AG09319 (cell line): ENCODE data around the gene ZNF775.
A peak's percentile ranks its signal among the peaks of the same experiment; 100 is the strongest.

Experiments used
- DNase-seq: peaks from one replicate; pipeline ENCODE4 v3.0.0-alpha.2; 2010; ENCODE audit warnings: low read depth; ENCODE audit errors: extremely low read depth
- TF ChIP-seq, protein P1 (sequence below): IDR thresholded peaks from 2 replicates; pipeline ENCODE4 v1.5.1; 2011; ENCODE audit warnings: low read depth, mild to moderate bottlenecking, inconsistent platforms, low read length, moderate library complexity

Gene ZNF775

GRCh38 chr7:150404172-150404804, 25.2 kb downstream of the ZNF775 start:
- TF ChIP-seq, protein P1, sequence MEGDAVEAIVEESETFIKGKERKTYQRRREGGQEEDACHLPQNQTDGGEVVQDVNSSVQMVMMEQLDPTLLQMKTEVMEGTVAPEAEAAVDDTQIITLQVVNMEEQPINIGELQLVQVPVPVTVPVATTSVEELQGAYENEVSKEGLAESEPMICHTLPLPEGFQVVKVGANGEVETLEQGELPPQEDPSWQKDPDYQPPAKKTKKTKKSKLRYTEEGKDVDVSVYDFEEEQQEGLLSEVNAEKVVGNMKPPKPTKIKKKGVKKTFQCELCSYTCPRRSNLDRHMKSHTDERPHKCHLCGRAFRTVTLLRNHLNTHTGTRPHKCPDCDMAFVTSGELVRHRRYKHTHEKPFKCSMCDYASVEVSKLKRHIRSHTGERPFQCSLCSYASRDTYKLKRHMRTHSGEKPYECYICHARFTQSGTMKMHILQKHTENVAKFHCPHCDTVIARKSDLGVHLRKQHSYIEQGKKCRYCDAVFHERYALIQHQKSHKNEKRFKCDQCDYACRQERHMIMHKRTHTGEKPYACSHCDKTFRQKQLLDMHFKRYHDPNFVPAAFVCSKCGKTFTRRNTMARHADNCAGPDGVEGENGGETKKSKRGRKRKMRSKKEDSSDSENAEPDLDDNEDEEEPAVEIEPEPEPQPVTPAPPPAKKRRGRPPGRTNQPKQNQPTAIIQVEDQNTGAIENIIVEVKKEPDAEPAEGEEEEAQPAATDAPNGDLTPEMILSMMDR: no peak
- DNase-seq: no peak

DNA sequence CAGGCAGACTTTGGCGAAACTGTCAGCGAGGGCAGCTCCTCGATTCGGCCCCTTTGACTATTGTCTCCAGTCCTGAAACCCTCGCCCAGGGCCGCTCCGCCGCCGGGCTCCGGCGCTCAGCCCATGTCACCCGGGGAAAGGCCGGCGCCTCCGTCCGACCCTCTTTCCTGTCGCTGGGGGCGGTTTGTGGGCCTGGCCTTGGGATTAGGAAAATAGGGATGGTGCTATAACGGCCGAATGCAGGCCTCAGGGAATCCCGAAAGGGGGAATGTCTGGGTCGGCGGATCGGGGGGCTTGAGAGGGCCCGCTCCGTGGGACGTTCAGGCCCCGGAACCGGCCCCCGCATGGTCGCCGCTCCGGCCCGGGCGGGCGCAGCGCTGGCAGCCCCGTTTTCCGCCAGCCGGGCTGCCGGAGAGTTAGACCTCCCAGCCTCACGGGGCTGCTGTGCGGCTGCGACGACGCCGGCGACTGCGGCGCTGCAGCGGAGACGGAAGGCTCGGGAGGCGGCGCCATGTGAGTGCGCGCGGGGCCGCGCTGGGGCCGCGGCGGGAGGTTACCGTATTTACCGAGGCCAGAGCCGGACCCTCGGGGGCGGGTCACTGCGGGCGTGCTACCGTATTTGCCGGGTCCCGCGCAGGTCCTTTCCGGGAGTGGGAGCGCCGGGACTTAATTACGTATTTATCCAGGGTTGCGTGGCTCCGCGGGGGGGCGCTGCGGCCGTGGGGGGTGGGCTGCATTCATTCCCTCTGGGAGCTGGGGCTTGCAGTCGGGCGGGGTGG, 25.9 kb downstream of the ZNF775 start:
- DNase-seq: peak; percentile 75
- TF ChIP-seq, protein P1: no peak; the same call in 1 of the 2 replicates

- TF ChIP-seq, protein P1: no peak
- no peak for DNase-seq
Observed at GRCh38 chr7:150405584-150406311, 26.6 kb downstream of the ZNF775 start.

GRCh38 chr7:150406312-150406566, 27.1 kb downstream of the ZNF775 start:
- TF ChIP-seq, protein P1: no peak
- no peak for DNase-seq

DNA sequence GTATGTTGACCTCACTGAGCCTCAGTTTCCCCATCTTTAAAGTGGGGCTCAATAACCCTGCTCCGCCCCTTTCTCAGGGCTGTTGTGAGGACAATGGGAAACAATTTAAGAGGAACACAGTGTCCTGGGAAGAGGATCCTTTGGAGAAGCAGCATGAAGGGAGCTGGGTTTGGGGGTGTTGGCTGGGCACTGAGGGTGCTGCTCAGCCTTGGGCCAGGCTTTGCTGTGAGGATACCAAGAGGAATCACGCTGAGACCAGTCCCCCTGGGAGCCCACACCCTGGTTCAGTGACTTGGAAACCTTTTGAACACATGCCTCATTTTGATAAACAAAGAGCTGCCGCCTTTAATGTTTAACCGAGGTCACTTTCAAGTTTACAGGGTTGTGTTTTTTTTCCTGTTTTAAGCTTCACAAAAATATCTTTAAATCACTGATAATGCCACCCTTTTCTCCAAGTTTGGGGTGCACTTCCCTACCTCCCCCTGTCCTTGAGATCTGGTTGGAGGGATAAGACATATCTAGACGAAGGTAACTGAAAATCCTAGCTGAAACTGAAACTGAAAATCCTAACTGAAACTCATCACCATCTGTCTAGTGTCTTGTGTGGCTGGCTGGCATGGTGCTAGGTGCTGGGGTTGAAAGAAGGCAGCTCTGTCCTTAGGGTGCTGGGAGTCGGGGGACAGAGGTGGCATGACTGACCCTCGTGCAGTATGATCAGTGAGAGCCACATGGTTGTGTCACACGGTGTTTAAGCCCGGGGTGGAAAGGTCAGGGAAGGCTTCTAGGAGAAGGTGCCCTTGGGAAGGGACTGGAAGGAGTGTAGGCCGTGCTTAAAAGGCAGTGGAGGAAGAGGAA, 27.7 kb downstream of the ZNF775 start:
- TF ChIP-seq, protein P1: no peak
- no peak for DNase-seq

DNA sequence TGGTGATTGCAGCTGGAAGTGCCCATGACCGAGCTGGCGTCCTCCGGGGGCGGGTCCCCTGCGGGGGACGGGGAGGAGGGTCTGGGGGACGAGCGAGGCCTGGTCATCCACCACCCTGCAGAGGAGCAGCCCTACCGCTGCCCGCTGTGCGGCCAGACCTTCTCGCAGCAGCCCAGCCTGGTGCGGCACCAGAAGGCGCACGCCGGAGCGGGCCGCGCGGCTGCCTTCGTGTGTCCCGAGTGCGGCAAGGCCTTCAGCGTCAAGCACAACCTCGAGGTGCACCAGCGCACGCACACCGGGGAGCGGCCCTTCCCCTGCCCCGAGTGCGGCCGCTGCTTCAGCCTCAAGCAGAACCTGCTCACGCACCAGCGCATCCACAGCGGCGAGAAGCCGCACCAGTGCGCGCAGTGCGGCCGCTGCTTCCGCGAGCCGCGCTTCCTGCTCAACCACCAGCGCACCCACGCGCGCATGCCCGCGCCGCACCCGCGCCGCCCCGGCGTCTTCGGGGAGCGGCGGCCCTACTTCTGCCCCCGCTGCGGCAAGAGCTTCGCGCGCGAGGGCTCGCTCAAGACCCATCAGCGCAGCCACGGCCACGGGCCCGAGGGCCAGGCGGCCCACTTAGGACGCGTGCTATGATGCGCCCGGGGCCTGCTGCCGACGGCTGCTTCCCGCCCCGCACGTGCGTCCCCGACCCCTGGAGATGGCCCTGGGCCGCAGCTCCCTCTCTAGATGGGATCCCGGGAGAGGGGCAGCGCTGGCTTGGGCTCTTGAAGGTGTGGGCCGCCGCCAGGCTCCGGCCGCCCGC, 28.7 kb downstream of the ZNF775 start:
- TF ChIP-seq, protein P1: no peak
- no peak for DNase-seq
